ENCODE measurements around the gene MDC1. TPM values are rescaled to one million over a fixed set of nuclear protein-coding genes. Genes with fewer than 3 reads are reported as not detected.

The MDC1 gene
- total RNA-seq, 2 experiments from 2014 or later, result 50.5 to 56.8 TPM

DNA sequence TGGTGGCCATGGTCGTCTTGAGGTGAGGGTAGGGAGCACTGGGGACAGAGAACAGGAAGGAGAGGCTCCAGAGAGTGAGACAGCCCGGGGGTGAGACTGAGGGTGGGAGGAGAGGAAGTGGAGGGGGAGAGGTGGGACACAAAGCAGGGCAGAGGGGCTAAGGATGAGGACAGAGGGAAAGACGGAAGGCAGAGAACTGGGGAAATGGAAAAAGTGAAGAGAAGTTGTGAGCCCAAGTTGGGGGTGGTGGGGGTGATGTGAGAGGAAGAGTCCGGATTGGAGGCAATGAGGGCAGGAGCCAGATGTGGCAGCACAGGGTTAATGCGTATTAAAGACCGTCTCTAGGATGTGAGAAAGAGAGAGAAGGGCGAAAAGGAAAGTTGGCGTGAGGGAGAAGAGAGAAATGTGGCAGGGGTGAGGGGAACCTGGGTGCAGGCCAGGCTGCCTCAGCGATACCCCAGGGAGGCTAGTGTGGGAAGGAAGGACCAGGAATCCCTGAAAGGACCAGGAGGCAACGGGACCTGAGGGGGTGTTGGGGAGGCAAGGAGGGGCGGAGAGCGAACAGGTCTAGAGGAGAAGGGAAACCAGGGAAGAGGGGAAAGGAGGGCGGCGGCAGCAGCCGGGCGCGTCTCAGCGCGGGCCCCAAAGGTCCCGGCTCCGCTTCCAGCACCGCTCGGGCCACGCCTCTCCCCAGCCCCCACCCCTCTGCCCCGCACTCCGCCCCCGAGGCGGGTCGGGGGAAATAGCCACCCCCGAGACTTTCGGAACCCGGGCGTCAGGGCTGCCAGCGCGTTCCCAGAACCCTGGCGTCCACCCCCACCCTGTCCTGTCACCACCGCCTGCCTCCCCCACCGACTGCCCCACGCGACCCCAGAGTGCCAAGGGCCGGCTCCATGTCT is 30.8 kb downstream of the MDC1 start, which contains the start of gene PPP1R18:
TSS of gene PPP1R18 (minus strand) at position 637 of the 899 bp plus-strand sequence. CDS start at position 10, 627 bp downstream.
- Mint-ChIP-seq H3K4me1 (ENCODE audit: low read depth) (peaks cover 58% of the 10 kb centered on the region), H3K27me3 (no peaks in the 10 kb centered on the region), H3K4me3 (peak within 1 kb of the TSS; percentile 98), H3K36me3 (ENCODE audit: low read depth) (peaks cover 49% of the 10 kb centered on the region), H3K27ac (peak within 1 kb of the TSS; percentile 94), H3K9me3 (no peaks in the 10 kb centered on the region)
- POLR2A ChIA-PET, result interaction anchor here (1.0 to 8.1 kb wide), 4 partner anchors 26 to 71 kb away, joined by 3 to 381 read pairs (median 5); partner anchors contain the start of genes MDC1, MRPS18B, PPP1R10 and TUBB
- Histone ChIP-seq H3K4me1 (ENCODE audit: insufficient read depth, low read length) (peaks cover 53% of the 10 kb centered on the region), H3K27ac (ENCODE audit: low read depth in 1 of 2, low read length in 2 of 2) (peak within 1 kb of the TSS; percentile 96 to 98), H3K27me3 (ENCODE audit: control insufficient read depth in 1 of 2, insufficient read depth in 2 of 2, low read length in 2 of 2) (no peaks in the 10 kb centered on the region), H3K36me3 (ENCODE audit: insufficient read depth, low read length) (peaks cover 6% of the 10 kb centered on the region), H3K9me3 (ENCODE audit: control insufficient read depth in 1 of 2, insufficient read depth in 1 of 2, low read length in 2 of 2) (no peaks in the 10 kb centered on the region), H3K4me3 (ENCODE audit: low read length) (peak within 1 kb of the TSS; percentile 99)
- TF ChIP-seq, protein P1, sequence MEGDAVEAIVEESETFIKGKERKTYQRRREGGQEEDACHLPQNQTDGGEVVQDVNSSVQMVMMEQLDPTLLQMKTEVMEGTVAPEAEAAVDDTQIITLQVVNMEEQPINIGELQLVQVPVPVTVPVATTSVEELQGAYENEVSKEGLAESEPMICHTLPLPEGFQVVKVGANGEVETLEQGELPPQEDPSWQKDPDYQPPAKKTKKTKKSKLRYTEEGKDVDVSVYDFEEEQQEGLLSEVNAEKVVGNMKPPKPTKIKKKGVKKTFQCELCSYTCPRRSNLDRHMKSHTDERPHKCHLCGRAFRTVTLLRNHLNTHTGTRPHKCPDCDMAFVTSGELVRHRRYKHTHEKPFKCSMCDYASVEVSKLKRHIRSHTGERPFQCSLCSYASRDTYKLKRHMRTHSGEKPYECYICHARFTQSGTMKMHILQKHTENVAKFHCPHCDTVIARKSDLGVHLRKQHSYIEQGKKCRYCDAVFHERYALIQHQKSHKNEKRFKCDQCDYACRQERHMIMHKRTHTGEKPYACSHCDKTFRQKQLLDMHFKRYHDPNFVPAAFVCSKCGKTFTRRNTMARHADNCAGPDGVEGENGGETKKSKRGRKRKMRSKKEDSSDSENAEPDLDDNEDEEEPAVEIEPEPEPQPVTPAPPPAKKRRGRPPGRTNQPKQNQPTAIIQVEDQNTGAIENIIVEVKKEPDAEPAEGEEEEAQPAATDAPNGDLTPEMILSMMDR (IDR thresholded peaks at IDR 0.05), result no peak
- intact Hi-C loops (cut with DNase I, micrococcal nuclease), result no loop called here
- DNase-seq, result peak; percentile 57 to 90 (median 80)
- CTCF ChIA-PET, result interaction anchor here (1.4 to 15.4 kb wide), 2 partner anchors 37 to 61 kb away, joined by 3 to 526 read pairs; partner anchors contain the start of genes MDC1 and TUBB
- ATAC-seq (ENCODE audit: poor library complexity), result peak; percentile 50

DNA sequence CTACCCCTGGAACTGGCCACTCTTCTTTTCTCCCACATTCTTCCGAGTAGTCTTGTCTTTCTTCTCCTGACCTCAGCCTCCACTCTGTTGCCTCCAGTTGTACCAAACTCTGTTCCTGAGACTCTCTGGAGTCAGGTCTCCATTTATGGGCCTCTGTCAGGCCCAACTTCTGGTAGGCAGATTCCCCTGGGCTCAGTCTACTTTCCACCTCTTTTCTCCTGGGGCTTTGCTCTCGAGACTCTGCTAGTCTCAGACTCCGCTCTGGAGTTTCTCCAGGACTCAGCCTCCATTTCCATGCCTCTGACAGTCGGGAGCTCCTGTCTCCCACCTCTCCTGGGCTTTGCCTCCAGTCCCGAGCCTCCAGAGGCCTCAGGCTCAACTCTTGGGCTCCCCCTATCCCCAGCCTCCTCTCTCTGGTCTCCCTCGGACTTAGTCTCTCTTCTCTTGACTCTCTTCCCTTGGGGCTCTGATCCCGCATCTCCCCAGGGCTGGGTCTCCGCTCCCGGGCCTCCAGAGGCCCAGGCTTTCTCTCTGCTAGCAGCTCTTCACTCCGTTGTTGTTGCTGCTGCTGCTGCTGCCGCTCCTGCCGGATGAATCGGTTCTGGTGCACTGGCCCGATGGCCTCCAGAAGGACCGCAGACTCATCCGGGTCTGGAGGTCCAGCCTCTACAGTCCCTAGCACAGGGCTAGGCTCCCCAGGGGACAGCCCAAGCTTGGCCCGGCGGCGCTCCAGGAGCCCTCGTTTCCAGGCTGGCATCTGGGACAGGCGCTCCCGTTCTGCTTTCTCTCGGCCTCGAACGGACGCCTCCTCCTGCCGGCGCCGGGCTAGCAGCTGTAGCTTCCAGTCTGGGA is 31.7 kb downstream of the MDC1 start:
- TF ChIP-seq, protein P1 (IDR thresholded peaks at IDR 0.05), result no peak
- H3K9me3 Mint-ChIP-seq, result no peaks in the 10 kb centered on the region
- Histone ChIP-seq H3K27me3 (ENCODE audit: control insufficient read depth in 1 of 2, insufficient read depth in 2 of 2, low read length in 2 of 2) (no peaks in the 10 kb centered on the region), H3K9me3 (ENCODE audit: control insufficient read depth in 1 of 2, insufficient read depth in 1 of 2, low read length in 2 of 2) (no peaks in the 10 kb centered on the region), H3K36me3 (ENCODE audit: insufficient read depth, low read length) (peaks cover 12% of the 10 kb centered on the region), H3K4me3 (ENCODE audit: low read length) (peak overlapping the region; percentile 99), H3K4me1 (ENCODE audit: insufficient read depth, low read length) (peaks cover 54% of the 10 kb centered on the region), H3K27ac (ENCODE audit: low read depth in 1 of 2, low read length in 2 of 2) (peak overlapping the region; percentile 60 to 98)
- peaks cover 59% of the 10 kb centered on the region for H3K4me1 Mint-ChIP-seq (ENCODE audit: low read depth)
- H3K36me3 Mint-ChIP-seq (ENCODE audit: low read depth), result peaks cover 58% of the 10 kb centered on the region
- ATAC-seq (ENCODE audit: poor library complexity) (no peak), DNase-seq (peak in 4 of 14 experiments; percentile 44 to 59 (median 48))
- peak overlapping the region; percentile 94 for H3K27ac Mint-ChIP-seq
- no peaks in the 10 kb centered on the region for H3K27me3 Mint-ChIP-seq
- intact Hi-C loops (cut with DNase I, micrococcal nuclease), result no loop called here
- peak overlapping the region; percentile 98 for H3K4me3 Mint-ChIP-seq
- ChIA-PET CTCF (interaction anchor here (1.4 to 15.4 kb wide), 2 partner anchors 38 to 62 kb away, joined by 3 to 526 read pairs; partner anchors contain the start of genes MDC1 and TUBB), POLR2A (interaction anchor here (0.7 to 8.1 kb wide), 6 partner anchors 27 to 222 kb away, joined by 3 to 381 read pairs (median 4); partner anchors contain the start of genes MDC1, MRPS18B, PPP1R10 and TUBB)

Data from CD4-positive, alpha-beta T cell (primary cell).